B cell (primary cell): Measurements from ENCODE around the gene SYT2. TPM values are rescaled to one million over a fixed set of nuclear protein-coding genes. Genes with fewer than 3 reads are reported as not detected.
"Not testable (repeated sequence)": the region's sequence is repeated elsewhere in the genome, so short reads cannot be mapped to it uniquely, and the experiment has no call there.

Experiments
- ATAC-seq: fragments of 200-7000 bp; cut with Tn5 transposase; one replicate; pipeline ENCODE4 v1.10.0; 2021; ENCODE audit warnings: low read depth, mild to moderate bottlenecking, moderate number of reproducible peaks, moderate library complexity
- CTCF ChIA-PET: fragments of 350-600 bp; sonication (Branson Sonifier 250); formaldehyde crosslinking; loops from one replicate; lab custom pipeline; 2021; ENCODE audit warnings: antibody characterized with exemption, inconsistent platforms; lab: Charles Lee
- POLR2A ChIA-PET: fragments of 350-600 bp; sonication (Branson Sonifier 250); formaldehyde crosslinking; loops from one replicate; lab custom pipeline; 2021; ENCODE audit warnings: antibody characterized with exemption; lab: Charles Lee
- DNase-seq: peaks from one replicate; pipeline ENCODE4 v3.0.0; 2013
- H2AFZ ChIP-seq: 2 replicates; pipeline ENCODE4 v1.6.1; 2012; ENCODE audit warnings: mild to moderate bottlenecking, low read depth, low read length; ENCODE audit not compliant: insufficient read depth, poor library complexity, severe bottlenecking
- H3K27ac ChIP-seq, 2 donors: 1 replicate in 1 of 2; 2 replicates in 1 of 2; pipeline ENCODE4 v1.5.1; 2012 to 2013; ENCODE audit warnings: low read length in 2 of 2, mild to moderate bottlenecking in 2 of 2, moderate library complexity in 1 of 2
- H3K27me3 ChIP-seq, 4 experiments: fragments of 200-600 bp in 1 of 4; sonication (generic) in 1 of 4; replicated peaks in 1 of 4; 1 replicate in 2 of 4; 2 replicates in 2 of 4; pipeline versions ENCODE4 v1.6.1 to v1.7.0; 2013 to 2016; ENCODE audit warnings: low read length in 3 of 4, mild to moderate bottlenecking in 2 of 4, mixed read lengths in 1 of 4, moderate library complexity in 1 of 4; ENCODE audit not compliant: insufficient read depth in 4 of 4, control insufficient read depth in 3 of 4; ENCODE audit errors: control extremely low read depth in 1 of 4
- H3K36me3 ChIP-seq, 2 experiments: replicated peaks in 1 of 2; 1 replicate in 1 of 2; 2 replicates in 1 of 2; pipeline versions ENCODE4 v1.6.1 to v1.7.1; 2013; ENCODE audit warnings: low read length in 1 of 2; ENCODE audit not compliant: insufficient read depth in 2 of 2, control insufficient read depth in 1 of 2; ENCODE audit errors: control extremely low read depth in 1 of 2, extremely low read depth in 1 of 2
- H3K4me1 ChIP-seq, 2 donors: fragments of 200-600 bp in 1 of 2; sonication (generic) in 1 of 2; 1 replicate in 1 of 2; 2 replicates in 1 of 2; pipeline versions ENCODE4 v1.5.1 to v1.6.1; 2013 to 2017; ENCODE audit warnings: low read length in 2 of 2; ENCODE audit not compliant: control insufficient read depth in 2 of 2, insufficient read depth in 2 of 2
- H3K4me2 ChIP-seq: replicated peaks from 2 replicates; pipeline ENCODE3; 2012; ENCODE audit warnings: mild to moderate bottlenecking, low read depth, low read length; ENCODE audit not compliant: poor library complexity, severe bottlenecking
- H3K4me3 ChIP-seq, 5 experiments: fragments of 200-600 bp in 1 of 5; sonication (generic) in 1 of 5; 1 replicate in 3 of 5; 2 replicates in 2 of 5; pipeline versions ENCODE4 v1.5.1 to v1.7.0; 2011 to 2016; ENCODE audit warnings: low read length in 4 of 5, mild to moderate bottlenecking in 4 of 5, low read depth in 2 of 5, control low read depth in 1 of 5, moderate library complexity in 1 of 5; ENCODE audit not compliant: insufficient read depth in 1 of 5; ENCODE audit errors: control extremely low read depth in 1 of 5, extremely low read depth in 1 of 5
- H3K79me2 ChIP-seq: fragments of 200-600 bp; sonication (generic); one replicate; pipeline ENCODE4 v1.6.0; 2016; ENCODE audit warnings: low read length; ENCODE audit not compliant: control insufficient read depth, insufficient read depth
- H3K9ac ChIP-seq: fragments of 200-600 bp; sonication (generic); 2 replicates; pipeline ENCODE4 v1.6.1; 2017; ENCODE audit warnings: mild to moderate bottlenecking, low read length, moderate library complexity
- H3K9me3 ChIP-seq, 3 donors: one replicate each; pipeline versions ENCODE4 v1.6.1 to v1.7.1; 2013; ENCODE audit warnings: low read length in 2 of 3; ENCODE audit not compliant: control insufficient read depth in 2 of 3, insufficient read depth in 1 of 3; ENCODE audit errors: control extremely low read depth in 1 of 3
- H4K20me1 ChIP-seq: 2 replicates; pipeline ENCODE4 v1.6.0; 2012; ENCODE audit warnings: mild to moderate bottlenecking, low read length; ENCODE audit not compliant: insufficient read depth, control insufficient read depth, poor library complexity, severe bottlenecking
- H3K27ac Mint-ChIP-seq: one replicate; pipeline ENCODE4 v1.8.0; 2021; ENCODE audit warnings: mixed read lengths
- H3K27me3 Mint-ChIP-seq: one replicate; pipeline ENCODE4 v1.8.0; 2021; ENCODE audit warnings: mixed read lengths
- H3K4me1 Mint-ChIP-seq: one replicate; pipeline ENCODE4 v1.8.0; 2021; ENCODE audit warnings: mixed read lengths
- H3K4me3 Mint-ChIP-seq: one replicate; pipeline ENCODE4 v1.8.0; 2021; ENCODE audit warnings: mixed read lengths
- H3K9me3 Mint-ChIP-seq: one replicate; pipeline ENCODE4 v1.8.0; 2022; ENCODE audit warnings: mixed read lengths; ENCODE audit not compliant: insufficient read depth
- CTCF ChIP-seq: fragments of 200-600 bp; IDR thresholded peaks from one replicate; pipeline ENCODE4 v1.8.0; 2022; ENCODE audit warnings: antibody characterized with exemption, mild to moderate bottlenecking
- EZH2 ChIP-seq: IDR thresholded peaks from 2 replicates; pipeline ENCODE4 v1.6.1; 2012; ENCODE audit warnings: borderline replicate concordance, low read depth, mild to moderate bottlenecking, moderate library complexity, low read length; ENCODE audit not compliant: insufficient read depth, poor library complexity, severe bottlenecking
- WGBS: methylation state at CpG from one replicate; pipeline ENCODE4 v1.1.5; 2013; ENCODE audit warnings: missing lambda C conversion rate; ENCODE audit not compliant: insufficient coverage; 5-methylcytosine and 5-hydroxymethylcytosine counted together
- intact Hi-C: fragments of 100-400 bp; cut with micrococcal nuclease; formaldehyde crosslinking; loops from one replicate; pipeline ENCODE4 v1.10.0; 2022
- polyA plus RNA-seq: library from polyadenylated mRNA; depleted of rRNA; stranded (reverse); fragments of >200 nt; gene quantifications from 2 replicates; pipeline ENCODE4 v1.2.3, GENCODE V29; 2012
- total RNA-seq, 2 donors: library from RNA; stranded (reverse); fragments of 120-200 nt in 1 of 2; gene quantifications; 1 replicate in 1 of 2; 2 replicates in 1 of 2; pipeline versions ENCODE4 v1.2.3 to v1.2.4, GENCODE V29; 2013 to 2022

Gene SYT2
- total and polyA plus RNA-seq, 2 donors (not counting 1 experiment from before 2014, with no cell fraction given), result not detected

DNA sequence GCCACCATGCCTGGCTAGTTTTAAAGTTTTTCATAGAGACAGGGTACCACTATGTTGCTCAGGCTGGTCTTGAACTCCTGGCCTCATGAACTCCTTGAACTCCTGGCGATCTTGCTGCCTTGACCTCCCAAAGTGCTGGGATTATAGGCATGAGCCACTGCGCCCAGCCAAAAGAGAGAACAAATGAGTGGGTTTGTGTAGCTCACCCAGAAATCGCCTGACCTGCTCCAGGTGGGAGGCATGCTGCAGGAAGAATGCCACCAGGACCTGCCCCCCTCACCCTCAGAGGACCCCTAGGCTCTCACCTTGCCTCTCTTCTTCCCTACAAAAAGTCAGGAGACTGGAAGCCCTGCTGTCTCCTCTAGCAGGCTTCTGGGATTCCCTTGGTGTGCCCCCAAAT, 88.8 kb downstream of the SYT2 start:
- no peaks in the 10 kb centered on the region for H3K9me3 Mint-ChIP-seq
- WGBS, result no CpG with 5 or more reads among the region's 3 CpGs
- H3K27me3 Mint-ChIP-seq, result peaks cover 30% of the 10 kb centered on the region
- peaks cover 21% of the 10 kb centered on the region for H3K4me1 Mint-ChIP-seq
- H3K4me1 ChIP-seq, result peaks cover 24 to 44% of the 10 kb centered on the region in 2 donors
- H3K79me2 ChIP-seq, result no peaks in the 10 kb centered on the region
- H3K4me3 Mint-ChIP-seq, result no peak overlapping the region
- no peaks in the 10 kb centered on the region for H3K9me3 ChIP-seq
- TF ChIP-seq CTCF (no peak), EZH2 (no peak)
- ATAC-seq (no peak), DNase-seq (no peak)
- H3K27ac Mint-ChIP-seq, result no peak overlapping the region
- POLR2A ChIA-PET, result no interaction called here
- H3K9ac ChIP-seq, result no peak overlapping the region
- intact Hi-C loops, result no loop called here
- no peak overlapping the region for H3K27ac ChIP-seq
- H4K20me1 ChIP-seq, result no peaks in the 10 kb centered on the region
- H3K4me2 ChIP-seq, result no peak overlapping the region
- no peak overlapping the region for H3K4me3 ChIP-seq
- H2AFZ ChIP-seq, result no peak overlapping the region
- CTCF ChIA-PET, result interaction anchor here (1.1 kb wide), 1 partner anchor 47 kb away, joined by 3 read pairs; no protein-coding TSS in a partner anchor
- H3K27me3 ChIP-seq, result peaks cover 0 to 33% (median 2%) of the 10 kb centered on the region in 4 experiments
- H3K36me3 ChIP-seq, result no peaks in the 10 kb centered on the region

GRCh38 chr1:202620036-202620435, 90.2 kb downstream of the SYT2 start:
- H3K4me3 Mint-ChIP-seq, H3K27ac Mint-ChIP-seq, ATAC-seq, DNase-seq, H3K27ac ChIP-seq, H3K9ac ChIP-seq, H2AFZ ChIP-seq, H3K4me2 ChIP-seq, H3K79me2 ChIP-seq, H4K20me1 ChIP-seq, intact Hi-C loops, H3K9me3 Mint-ChIP-seq, H3K9me3 ChIP-seq, POLR2A ChIA-PET, H3K36me3 ChIP-seq, H3K4me3 ChIP-seq: not testable (repeated sequence)
- Histone ChIP-seq H3K27me3 (peaks cover 0 to 27% (median 2%) of the 10 kb centered on the region in 4 experiments), H3K4me1 (peaks cover 24 to 44% of the 10 kb centered on the region in 2 donors)
- no CpG with 5 or more reads among the region's 2 CpGs for WGBS
- CTCF ChIA-PET, result interaction anchor here (1.1 kb wide), 1 partner anchor 45 kb away, joined by 3 read pairs; no protein-coding TSS in a partner anchor
- peaks cover 34% of the 10 kb centered on the region for H3K4me1 Mint-ChIP-seq
- H3K27me3 Mint-ChIP-seq, result peaks cover 30% of the 10 kb centered on the region
